CD14-positive monocyte (primary cell): Measurements from ENCODE around the gene IRAG1. TPM values are rescaled to one million over a fixed set of nuclear protein-coding genes. Genes with fewer than 3 reads are reported as not detected.

Source experiments
- DNase-seq, 3 donors: peaks; one replicate each; pipeline ENCODE4 v3.0.0-alpha.2; 2011 to 2022
- H2AFZ ChIP-seq: 2 replicates; pipeline ENCODE4 v1.6.0; 2012; ENCODE audit warnings: mild to moderate bottlenecking, low read depth, low read length, inconsistent platforms; ENCODE audit not compliant: insufficient read depth, poor library complexity, severe bottlenecking
- H3K27ac ChIP-seq, 2 donors: 1 replicate in 1 of 2; 2 replicates in 1 of 2; pipeline ENCODE4 v1.5.1; 2012 to 2013; ENCODE audit warnings: low read length in 2 of 2, control low read depth in 1 of 2, inconsistent platforms in 1 of 2, low read depth in 1 of 2, mild to moderate bottlenecking in 1 of 2
- H3K27me3 ChIP-seq, 2 donors: one replicate each; pipeline versions ENCODE4 v1.6.0 to v1.6.1; 2011 to 2013; ENCODE audit warnings: low read length in 2 of 2; ENCODE audit not compliant: control insufficient read depth in 2 of 2, insufficient read depth in 2 of 2
- H3K36me3 ChIP-seq, 2 donors: replicated peaks in 1 of 2; 1 replicate in 1 of 2; 2 replicates in 1 of 2; pipeline versions ENCODE4 v1.5.1 to v1.6.1; 2012 to 2013; ENCODE audit warnings: low read length in 2 of 2, control low read depth in 1 of 2, inconsistent platforms in 1 of 2, mild to moderate bottlenecking in 1 of 2; ENCODE audit not compliant: insufficient read depth in 2 of 2, control insufficient read depth in 1 of 2
- H3K4me1 ChIP-seq, 2 donors: 1 replicate in 1 of 2; 2 replicates in 1 of 2; pipeline versions ENCODE4 v1.5.1 to v1.6.1; 2012 to 2013; ENCODE audit warnings: low read length in 2 of 2, control low read depth in 1 of 2, inconsistent platforms in 1 of 2, mild to moderate bottlenecking in 1 of 2, moderate library complexity in 1 of 2; ENCODE audit not compliant: insufficient read depth in 2 of 2, control insufficient read depth in 1 of 2
- H3K4me2 ChIP-seq: replicated peaks from 2 replicates; pipeline ENCODE3; 2012; ENCODE audit warnings: low read length, moderate library complexity, mild to moderate bottlenecking; ENCODE audit not compliant: poor library complexity, severe bottlenecking; ENCODE audit errors: extremely low read depth
- H3K4me3 ChIP-seq, 3 experiments: fragments of 200-600 bp in 1 of 3; sonication (generic) in 1 of 3; replicated peaks in 1 of 3; 1 replicate in 2 of 3; 2 replicates in 1 of 3; pipeline ENCODE4 v1.5.1; 2011 to 2013; ENCODE audit warnings: low read length in 3 of 3, mild to moderate bottlenecking in 3 of 3, control low read depth in 2 of 3, low read depth in 2 of 3, inconsistent platforms in 1 of 3, moderate library complexity in 1 of 3
- H3K79me2 ChIP-seq: 2 replicates; pipeline ENCODE4 v1.6.0; 2012; ENCODE audit warnings: mild to moderate bottlenecking, control low read depth, inconsistent platforms, low read length, moderate library complexity; ENCODE audit not compliant: insufficient read depth
- H3K9ac ChIP-seq: 2 replicates; pipeline ENCODE4 v1.6.0; 2017; ENCODE audit warnings: low read length, mild to moderate bottlenecking; ENCODE audit not compliant: insufficient read depth, poor library complexity, severe bottlenecking
- H3K9me3 ChIP-seq, 2 donors: replicated peaks in 1 of 2; 1 replicate in 1 of 2; 2 replicates in 1 of 2; pipeline versions ENCODE4 v1.5.1 to v1.6.1; 2012 to 2013; ENCODE audit warnings: low read length in 2 of 2, control low read depth in 1 of 2; ENCODE audit not compliant: control insufficient read depth in 1 of 2, insufficient read depth in 1 of 2
- H4K20me1 ChIP-seq: 2 replicates; pipeline ENCODE4 v1.6.0; 2012; ENCODE audit warnings: mild to moderate bottlenecking, low read length, control low read depth, moderate library complexity; ENCODE audit not compliant: insufficient read depth
- H3K27ac Mint-ChIP-seq, 7 donors: one replicate each; pipeline ENCODE4 v1.8.0; 2020; ENCODE audit warnings: mild to moderate bottlenecking in 7 of 7, mixed read lengths in 7 of 7, moderate library complexity in 6 of 7, inconsistent platforms in 2 of 7
- H3K27me3 Mint-ChIP-seq, 3 donors: one replicate each; pipeline ENCODE4 v1.8.0; 2021 to 2022; ENCODE audit warnings: low read depth in 3 of 3, mild to moderate bottlenecking in 3 of 3, mixed read lengths in 3 of 3, moderate library complexity in 3 of 3, inconsistent platforms in 1 of 3
- H3K36me3 Mint-ChIP-seq, 2 donors: one replicate each; pipeline ENCODE4 v1.8.0; 2020; ENCODE audit warnings: mixed read lengths in 2 of 2, inconsistent platforms in 1 of 2, mild to moderate bottlenecking in 1 of 2
- H3K4me1 Mint-ChIP-seq: one replicate; pipeline ENCODE4 v1.8.0; 2020; ENCODE audit warnings: mild to moderate bottlenecking, mixed read lengths
- H3K4me3 Mint-ChIP-seq, 2 donors: one replicate each; pipeline ENCODE4 v1.8.0; 2020; ENCODE audit warnings: mild to moderate bottlenecking in 2 of 2, mixed read lengths in 2 of 2, moderate library complexity in 1 of 2
- H3K9me3 Mint-ChIP-seq, 7 donors: one replicate each; pipeline ENCODE4 v1.8.0; 2020 to 2022; ENCODE audit warnings: mixed read lengths in 7 of 7, mild to moderate bottlenecking in 6 of 7, moderate library complexity in 6 of 7, inconsistent platforms in 2 of 7
- WGBS: methylation state at CpG from one replicate; pipeline ENCODE4 v1.1.5; 2013; ENCODE audit warnings: missing lambda C conversion rate; ENCODE audit not compliant: insufficient coverage; 5-methylcytosine and 5-hydroxymethylcytosine counted together
- intact Hi-C, 2 donors: fragments of 100-400 bp; cut with micrococcal nuclease; formaldehyde crosslinking; loops; one replicate each; pipeline versions ENCODE4 v1.15.0 to v1.15.1; 2023
- polyA plus RNA-seq, 3 donors: library from polyadenylated mRNA; depleted of rRNA in 1 of 3; unstranded in 2 of 3; stranded (reverse) in 1 of 3; fragments of 300-500 nt in 2 of 3; fragments of >200 nt in 1 of 3; fragmentation: Illumina TruSeq in 2 of 3; gene quantifications; 1 replicate in 2 of 3; 2 replicates in 1 of 3; pipeline ENCODE4 v1.2.3, GENCODE V29; 2012 to 2021
- TF ChIP-seq, protein P1 (sequence below): fragments of 200-600 bp; IDR thresholded peaks from one replicate; pipeline ENCODE4 v1.8.0; 2022; ENCODE audit warnings: antibody characterized with exemption, mild to moderate bottlenecking

The IRAG1 gene
- polyA plus RNA-seq, 3 donors = 3.0 to 4.9 (median 3.3) TPM

DNA sequence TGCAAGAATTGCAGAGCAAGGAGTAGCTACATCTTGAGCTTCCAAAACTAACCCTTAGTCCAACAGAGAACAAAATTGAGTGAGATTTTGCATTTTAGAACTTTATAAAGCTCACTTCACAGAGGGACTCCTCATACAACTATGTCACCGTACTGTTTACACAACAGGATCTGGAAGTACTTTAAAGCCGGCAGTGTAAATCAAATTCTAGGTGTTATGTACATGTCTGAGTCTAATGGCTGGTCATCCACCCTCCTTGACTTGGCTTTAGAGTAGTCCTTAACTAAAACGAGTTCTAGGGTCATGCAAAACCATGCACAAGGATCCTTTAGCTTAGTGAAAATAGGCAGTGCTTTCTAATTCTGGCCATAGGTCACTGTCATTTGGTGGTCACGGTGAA, 23.5 kb downstream of the IRAG1 start:
- Mint-ChIP-seq H3K4me1 (peaks cover 18% of the 10 kb centered on the region), H3K27ac (no peak overlapping the region), H3K27me3 (peaks cover 4 to 7% (median 6%) of the 10 kb centered on the region in 3 donors), H3K36me3 (no peaks in the 10 kb centered on the region), H3K4me3 (no peak overlapping the region), H3K9me3 (peaks cover 0 to 3% (median 0%) of the 10 kb centered on the region in 7 donors)
- Histone ChIP-seq H3K9ac (no peak overlapping the region), H3K4me1 (peaks cover 22 to 24% of the 10 kb centered on the region in 2 donors), H3K4me3 (no peak overlapping the region), H3K9me3 (no peaks in the 10 kb centered on the region), H3K79me2 (no peaks in the 10 kb centered on the region), H3K36me3 (no peaks in the 10 kb centered on the region), H2AFZ (no peak overlapping the region), H3K27me3 (no peaks in the 10 kb centered on the region), H3K27ac (no peak overlapping the region), H3K4me2 (no peak overlapping the region), H4K20me1 (no peaks in the 10 kb centered on the region)
- TF ChIP-seq, protein P1, sequence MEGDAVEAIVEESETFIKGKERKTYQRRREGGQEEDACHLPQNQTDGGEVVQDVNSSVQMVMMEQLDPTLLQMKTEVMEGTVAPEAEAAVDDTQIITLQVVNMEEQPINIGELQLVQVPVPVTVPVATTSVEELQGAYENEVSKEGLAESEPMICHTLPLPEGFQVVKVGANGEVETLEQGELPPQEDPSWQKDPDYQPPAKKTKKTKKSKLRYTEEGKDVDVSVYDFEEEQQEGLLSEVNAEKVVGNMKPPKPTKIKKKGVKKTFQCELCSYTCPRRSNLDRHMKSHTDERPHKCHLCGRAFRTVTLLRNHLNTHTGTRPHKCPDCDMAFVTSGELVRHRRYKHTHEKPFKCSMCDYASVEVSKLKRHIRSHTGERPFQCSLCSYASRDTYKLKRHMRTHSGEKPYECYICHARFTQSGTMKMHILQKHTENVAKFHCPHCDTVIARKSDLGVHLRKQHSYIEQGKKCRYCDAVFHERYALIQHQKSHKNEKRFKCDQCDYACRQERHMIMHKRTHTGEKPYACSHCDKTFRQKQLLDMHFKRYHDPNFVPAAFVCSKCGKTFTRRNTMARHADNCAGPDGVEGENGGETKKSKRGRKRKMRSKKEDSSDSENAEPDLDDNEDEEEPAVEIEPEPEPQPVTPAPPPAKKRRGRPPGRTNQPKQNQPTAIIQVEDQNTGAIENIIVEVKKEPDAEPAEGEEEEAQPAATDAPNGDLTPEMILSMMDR = no peak
- intact Hi-C loops = loop anchor here in 1 of 2 donors (10.0 kb wide), 2 partner anchors 55 to 265 kb away; no protein-coding TSS in a partner anchor
- no peak for DNase-seq
- 60% methylated on average over 2 of the region's 4 CpGs for WGBS

DNA sequence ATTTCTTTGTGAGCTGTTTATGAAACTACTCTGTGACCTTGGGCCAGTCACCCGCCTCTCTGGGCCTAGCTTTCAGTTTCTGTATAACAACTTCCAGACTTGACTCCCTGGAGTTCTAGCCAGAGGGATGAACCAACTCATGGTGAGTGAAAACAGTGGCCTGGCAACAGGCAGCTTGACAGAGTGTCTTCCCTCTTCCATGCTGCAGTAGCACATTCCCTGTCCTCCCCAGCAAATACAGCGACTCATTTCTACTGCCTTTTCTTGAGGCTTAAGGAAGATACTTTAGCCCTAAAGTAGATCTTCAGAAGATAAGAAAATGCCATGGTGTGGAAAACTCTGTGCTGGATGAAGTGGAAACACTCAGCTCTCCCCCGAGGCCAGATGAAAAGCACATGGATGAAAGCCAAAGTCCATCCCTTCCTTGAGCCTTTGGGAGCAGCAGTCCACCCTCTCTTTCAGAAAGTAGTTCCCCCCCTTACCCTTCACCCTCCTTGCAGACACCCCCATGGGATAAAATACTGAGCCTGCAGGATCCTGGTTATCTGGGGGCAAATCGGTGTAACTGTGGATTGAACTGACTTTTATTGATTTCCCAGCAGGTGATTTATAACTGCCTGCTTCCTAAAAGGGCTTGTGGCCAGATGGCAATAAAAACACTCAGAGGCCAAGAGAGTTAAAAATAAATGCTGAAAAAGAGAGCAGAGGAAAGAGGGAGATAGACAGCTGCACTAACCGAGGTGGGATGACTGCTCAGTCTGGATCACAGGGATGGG, 24.1 kb downstream of the IRAG1 start:
- intact Hi-C loops = loop anchor here in 1 of 2 donors (10.0 kb wide), 2 partner anchors 55 to 265 kb away; no protein-coding TSS in a partner anchor
- no peak for DNase-seq
- H3K27ac ChIP-seq = no peak overlapping the region
- Mint-ChIP-seq H3K36me3 (no peaks in the 10 kb centered on the region), H3K4me1 (peaks cover 12% of the 10 kb centered on the region), H3K4me3 (no peak overlapping the region), H3K27me3 (peaks cover 3 to 7% (median 5%) of the 10 kb centered on the region in 3 donors), H3K27ac (no peak overlapping the region), H3K9me3 (peaks cover 0 to 2% (median 0%) of the 10 kb centered on the region in 7 donors)
- H3K4me2 ChIP-seq = no peak overlapping the region
- H3K9me3 ChIP-seq = no peaks in the 10 kb centered on the region
- no peak overlapping the region for H2AFZ ChIP-seq
- no peaks in the 10 kb centered on the region for H3K79me2 ChIP-seq
- H3K36me3 ChIP-seq = no peaks in the 10 kb centered on the region
- H3K9ac ChIP-seq = no peak overlapping the region
- TF ChIP-seq, protein P1 = no peak
- H4K20me1 ChIP-seq = no peaks in the 10 kb centered on the region
- H3K4me1 ChIP-seq = peaks cover 16 to 17% of the 10 kb centered on the region in 2 donors
- no peak overlapping the region for H3K4me3 ChIP-seq
- 47% methylated on average over 2 of the region's 5 CpGs for WGBS
- H3K27me3 ChIP-seq = no peaks in the 10 kb centered on the region
